ENCODE data around the gene SV2C.

DNA sequence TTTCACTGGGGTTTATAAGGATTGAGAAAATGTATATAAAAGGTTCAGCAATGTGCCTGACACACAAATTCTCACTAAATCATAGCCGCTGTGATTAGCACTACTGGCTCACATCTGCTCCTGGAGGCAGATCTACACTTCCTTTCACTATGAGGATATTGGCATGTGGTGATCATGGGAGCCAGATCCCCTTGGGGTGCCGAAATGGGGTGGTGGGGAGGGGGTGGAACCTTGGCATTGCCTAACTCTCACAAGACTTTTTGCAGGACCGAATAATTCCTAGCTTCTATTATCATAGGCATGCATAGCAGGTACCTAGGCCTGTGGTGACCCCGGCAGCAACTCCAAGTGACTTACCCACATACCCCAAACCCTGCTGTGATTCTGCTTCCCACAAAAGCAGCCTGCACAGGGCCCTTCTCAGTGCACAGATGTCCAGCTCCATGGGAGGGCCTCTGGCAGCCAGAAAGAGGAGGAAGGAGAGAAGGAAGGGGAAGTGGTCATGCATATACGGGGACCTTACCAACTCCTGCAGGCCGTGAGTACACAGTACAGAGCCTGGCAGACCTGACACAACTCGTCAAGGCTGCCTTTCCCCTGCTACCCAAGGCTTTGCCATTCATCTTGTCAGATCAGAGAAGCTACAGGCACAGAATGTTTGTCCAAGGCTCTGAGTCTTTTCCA lies 258.6 kb downstream of the SV2C start:
- TF ChIP-seq ETV6 (CRISPR knock-in tag; conservative IDR thresholded peaks at IDR 0.05) (no peak), ZNF274 (CRISPR knock-in tag; IDR thresholded peaks at IDR 0.05) (no peak), JUNB (CRISPR knock-in tag; IDR thresholded peaks at IDR 0.05; ENCODE audit: borderline replicate concordance) (no peak), CBX1 (IDR thresholded peaks at IDR 0.05; ENCODE audit: low read depth) (no peak)
- TF ChIP-seq, protein P1, sequence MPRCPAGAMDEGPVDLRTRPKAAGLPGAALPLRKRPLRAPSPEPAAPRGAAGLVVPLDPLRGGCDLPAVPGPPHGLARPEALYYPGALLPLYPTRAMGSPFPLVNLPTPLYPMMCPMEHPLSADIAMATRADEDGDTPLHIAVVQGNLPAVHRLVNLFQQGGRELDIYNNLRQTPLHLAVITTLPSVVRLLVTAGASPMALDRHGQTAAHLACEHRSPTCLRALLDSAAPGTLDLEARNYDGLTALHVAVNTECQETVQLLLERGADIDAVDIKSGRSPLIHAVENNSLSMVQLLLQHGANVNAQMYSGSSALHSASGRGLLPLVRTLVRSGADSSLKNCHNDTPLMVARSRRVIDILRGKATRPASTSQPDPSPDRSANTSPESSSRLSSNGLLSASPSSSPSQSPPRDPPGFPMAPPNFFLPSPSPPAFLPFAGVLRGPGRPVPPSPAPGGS (CRISPR knock-in tag; IDR thresholded peaks at IDR 0.05) = no peak
- TF ChIP-seq, protein P2, sequence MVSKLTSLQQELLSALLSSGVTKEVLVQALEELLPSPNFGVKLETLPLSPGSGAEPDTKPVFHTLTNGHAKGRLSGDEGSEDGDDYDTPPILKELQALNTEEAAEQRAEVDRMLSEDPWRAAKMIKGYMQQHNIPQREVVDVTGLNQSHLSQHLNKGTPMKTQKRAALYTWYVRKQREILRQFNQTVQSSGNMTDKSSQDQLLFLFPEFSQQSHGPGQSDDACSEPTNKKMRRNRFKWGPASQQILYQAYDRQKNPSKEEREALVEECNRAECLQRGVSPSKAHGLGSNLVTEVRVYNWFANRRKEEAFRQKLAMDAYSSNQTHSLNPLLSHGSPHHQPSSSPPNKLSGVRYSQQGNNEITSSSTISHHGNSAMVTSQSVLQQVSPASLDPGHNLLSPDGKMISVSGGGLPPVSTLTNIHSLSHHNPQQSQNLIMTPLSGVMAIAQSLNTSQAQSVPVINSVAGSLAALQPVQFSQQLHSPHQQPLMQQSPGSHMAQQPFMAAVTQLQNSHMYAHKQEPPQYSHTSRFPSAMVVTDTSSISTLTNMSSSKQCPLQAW (CRISPR knock-in tag; IDR thresholded peaks at IDR 0.05) = no peak
- TF ChIP-seq, protein P3, sequence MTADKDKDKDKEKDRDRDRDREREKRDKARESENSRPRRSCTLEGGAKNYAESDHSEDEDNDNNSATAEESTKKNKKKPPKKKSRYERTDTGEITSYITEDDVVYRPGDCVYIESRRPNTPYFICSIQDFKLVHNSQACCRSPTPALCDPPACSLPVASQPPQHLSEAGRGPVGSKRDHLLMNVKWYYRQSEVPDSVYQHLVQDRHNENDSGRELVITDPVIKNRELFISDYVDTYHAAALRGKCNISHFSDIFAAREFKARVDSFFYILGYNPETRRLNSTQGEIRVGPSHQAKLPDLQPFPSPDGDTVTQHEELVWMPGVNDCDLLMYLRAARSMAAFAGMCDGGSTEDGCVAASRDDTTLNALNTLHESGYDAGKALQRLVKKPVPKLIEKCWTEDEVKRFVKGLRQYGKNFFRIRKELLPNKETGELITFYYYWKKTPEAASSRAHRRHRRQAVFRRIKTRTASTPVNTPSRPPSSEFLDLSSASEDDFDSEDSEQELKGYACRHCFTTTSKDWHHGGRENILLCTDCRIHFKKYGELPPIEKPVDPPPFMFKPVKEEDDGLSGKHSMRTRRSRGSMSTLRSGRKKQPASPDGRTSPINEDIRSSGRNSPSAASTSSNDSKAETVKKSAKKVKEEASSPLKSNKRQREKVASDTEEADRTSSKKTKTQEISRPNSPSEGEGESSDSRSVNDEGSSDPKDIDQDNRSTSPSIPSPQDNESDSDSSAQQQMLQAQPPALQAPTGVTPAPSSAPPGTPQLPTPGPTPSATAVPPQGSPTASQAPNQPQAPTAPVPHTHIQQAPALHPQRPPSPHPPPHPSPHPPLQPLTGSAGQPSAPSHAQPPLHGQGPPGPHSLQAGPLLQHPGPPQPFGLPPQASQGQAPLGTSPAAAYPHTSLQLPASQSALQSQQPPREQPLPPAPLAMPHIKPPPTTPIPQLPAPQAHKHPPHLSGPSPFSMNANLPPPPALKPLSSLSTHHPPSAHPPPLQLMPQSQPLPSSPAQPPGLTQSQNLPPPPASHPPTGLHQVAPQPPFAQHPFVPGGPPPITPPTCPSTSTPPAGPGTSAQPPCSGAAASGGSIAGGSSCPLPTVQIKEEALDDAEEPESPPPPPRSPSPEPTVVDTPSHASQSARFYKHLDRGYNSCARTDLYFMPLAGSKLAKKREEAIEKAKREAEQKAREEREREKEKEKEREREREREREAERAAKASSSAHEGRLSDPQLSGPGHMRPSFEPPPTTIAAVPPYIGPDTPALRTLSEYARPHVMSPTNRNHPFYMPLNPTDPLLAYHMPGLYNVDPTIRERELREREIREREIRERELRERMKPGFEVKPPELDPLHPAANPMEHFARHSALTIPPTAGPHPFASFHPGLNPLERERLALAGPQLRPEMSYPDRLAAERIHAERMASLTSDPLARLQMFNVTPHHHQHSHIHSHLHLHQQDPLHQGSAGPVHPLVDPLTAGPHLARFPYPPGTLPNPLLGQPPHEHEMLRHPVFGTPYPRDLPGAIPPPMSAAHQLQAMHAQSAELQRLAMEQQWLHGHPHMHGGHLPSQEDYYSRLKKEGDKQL (CRISPR knock-in tag; IDR thresholded peaks at IDR 0.05; ENCODE audit: low read depth) = no peak
- TF ChIP-seq, protein P4, sequence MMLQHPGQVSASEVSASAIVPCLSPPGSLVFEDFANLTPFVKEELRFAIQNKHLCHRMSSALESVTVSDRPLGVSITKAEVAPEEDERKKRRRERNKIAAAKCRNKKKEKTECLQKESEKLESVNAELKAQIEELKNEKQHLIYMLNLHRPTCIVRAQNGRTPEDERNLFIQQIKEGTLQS (CRISPR knock-in tag; IDR thresholded peaks at IDR 0.05) = no peak
